HFFc6 (cell line): ENCODE measurements around the gene PAPPA. TPM values are rescaled to one million over a fixed set of nuclear protein-coding genes. Genes with fewer than 3 reads are reported as not detected.
A peak's percentile ranks its signal among the peaks of the same experiment; 100 is the strongest.

Experiments
- DNase-seq: peaks from one replicate; pipeline ENCODE4 v3.0.0-alpha.2; 2018
- H3K27ac Mint-ChIP-seq: 2 replicates; pipeline ENCODE4 v1.8.0; 2020; ENCODE audit warnings: mild to moderate bottlenecking, mixed read lengths
- H3K27me3 Mint-ChIP-seq: 2 replicates; pipeline ENCODE4 v1.8.0; 2021; ENCODE audit warnings: mild to moderate bottlenecking, moderate library complexity, mixed read lengths; ENCODE audit not compliant: insufficient read depth
- H3K36me3 Mint-ChIP-seq: 2 replicates; pipeline ENCODE4 v1.8.0; 2021; ENCODE audit warnings: low read depth, mixed read lengths
- H3K4me1 Mint-ChIP-seq: 2 replicates; pipeline ENCODE4 v1.8.0; 2020; ENCODE audit warnings: low read depth, mixed read lengths
- H3K4me3 Mint-ChIP-seq: 2 replicates; pipeline ENCODE4 v1.8.0; 2020; ENCODE audit warnings: mild to moderate bottlenecking, moderate library complexity, mixed read lengths
- H3K9me3 Mint-ChIP-seq: 2 replicates; pipeline ENCODE4 v1.8.0; 2020; ENCODE audit warnings: mild to moderate bottlenecking, mixed read lengths
- total RNA-seq, 6 experiments: library from RNA; stranded (reverse); fragmentation: NEBNext Ultra II Directional; extraction: Animal tissue kit (Norgen Biotek cat#: 25700); gene quantifications; 2 replicates in 1 of 6; 3 replicates in 5 of 6; pipeline ENCODE4 v1.2.3, GENCODE V29; 2021
- TF ChIP-seq, protein P1 (sequence below): fragments of 200-600 bp; sonication (generic); IDR thresholded peaks from 2 replicates; pipeline ENCODE4 v1.5.0; 2021; ENCODE audit warnings: antibody characterized with exemption, mild to moderate bottlenecking

The PAPPA gene
- total RNA-seq, 6 experiments from 2014 or later: 8.2 to 13.2 (median 12.3) TPM

DNA sequence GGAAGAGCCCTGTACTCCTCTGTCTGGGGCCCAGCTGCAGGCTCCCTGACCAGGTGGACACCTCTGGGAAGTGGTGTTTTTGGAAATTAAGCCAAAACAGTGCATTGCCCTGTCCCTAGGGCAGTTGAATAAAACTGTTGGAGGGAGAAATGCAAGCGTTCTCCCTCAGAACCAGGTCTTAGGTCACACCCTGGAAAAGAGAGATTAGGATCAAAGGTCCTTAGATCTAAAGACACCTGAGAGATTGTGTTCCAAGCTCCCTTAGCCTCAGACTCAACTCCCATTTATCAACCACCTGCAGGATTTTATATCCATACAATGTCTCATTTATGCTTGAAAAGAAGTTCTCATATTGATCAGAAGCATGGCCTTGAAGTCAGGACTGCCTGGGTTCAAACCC, 64.8 kb downstream of the PAPPA start:
- TF ChIP-seq, protein P1, sequence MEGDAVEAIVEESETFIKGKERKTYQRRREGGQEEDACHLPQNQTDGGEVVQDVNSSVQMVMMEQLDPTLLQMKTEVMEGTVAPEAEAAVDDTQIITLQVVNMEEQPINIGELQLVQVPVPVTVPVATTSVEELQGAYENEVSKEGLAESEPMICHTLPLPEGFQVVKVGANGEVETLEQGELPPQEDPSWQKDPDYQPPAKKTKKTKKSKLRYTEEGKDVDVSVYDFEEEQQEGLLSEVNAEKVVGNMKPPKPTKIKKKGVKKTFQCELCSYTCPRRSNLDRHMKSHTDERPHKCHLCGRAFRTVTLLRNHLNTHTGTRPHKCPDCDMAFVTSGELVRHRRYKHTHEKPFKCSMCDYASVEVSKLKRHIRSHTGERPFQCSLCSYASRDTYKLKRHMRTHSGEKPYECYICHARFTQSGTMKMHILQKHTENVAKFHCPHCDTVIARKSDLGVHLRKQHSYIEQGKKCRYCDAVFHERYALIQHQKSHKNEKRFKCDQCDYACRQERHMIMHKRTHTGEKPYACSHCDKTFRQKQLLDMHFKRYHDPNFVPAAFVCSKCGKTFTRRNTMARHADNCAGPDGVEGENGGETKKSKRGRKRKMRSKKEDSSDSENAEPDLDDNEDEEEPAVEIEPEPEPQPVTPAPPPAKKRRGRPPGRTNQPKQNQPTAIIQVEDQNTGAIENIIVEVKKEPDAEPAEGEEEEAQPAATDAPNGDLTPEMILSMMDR: no peak
- no peaks in the 10 kb centered on the region for H3K9me3 Mint-ChIP-seq
- H3K27me3 Mint-ChIP-seq: no peaks in the 10 kb centered on the region; the same call in 1 of the 2 replicates
- H3K27ac Mint-ChIP-seq: no peak overlapping the region
- H3K4me3 Mint-ChIP-seq: no peak overlapping the region
- peaks cover 33% of the 10 kb centered on the region for H3K36me3 Mint-ChIP-seq
- no peak for DNase-seq
- no peaks in the 10 kb centered on the region for H3K4me1 Mint-ChIP-seq

DNA sequence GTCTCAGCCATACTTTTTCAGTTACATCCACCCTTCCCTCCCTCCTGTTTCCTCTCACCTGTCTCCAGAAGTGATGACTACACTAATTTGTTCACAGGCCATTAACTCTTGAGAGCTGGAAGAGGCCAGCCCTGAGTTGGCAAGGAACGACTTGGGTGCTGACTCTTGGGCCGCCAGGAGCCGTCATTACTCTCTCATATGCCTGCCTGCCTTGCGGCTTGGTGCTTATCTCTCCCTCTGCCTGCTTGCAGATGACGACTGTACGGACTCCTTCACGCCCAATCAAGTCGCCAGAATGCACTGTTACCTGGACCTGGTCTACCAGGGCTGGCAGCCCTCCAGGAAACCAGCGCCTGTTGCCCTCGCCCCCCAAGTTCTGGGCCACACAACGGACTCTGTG, 66.1 kb downstream of the PAPPA start:
- Mint-ChIP-seq H3K4me1 (no peaks in the 10 kb centered on the region), H3K27ac (no peak overlapping the region), H3K9me3 (no peaks in the 10 kb centered on the region), H3K4me3 (no peak overlapping the region), H3K36me3 (peaks cover 39% of the 10 kb centered on the region), H3K27me3 (no peaks in the 10 kb centered on the region; the same call in 1 of the 2 replicates)
- TF ChIP-seq, protein P1: no peak
- no peak for DNase-seq

DNA sequence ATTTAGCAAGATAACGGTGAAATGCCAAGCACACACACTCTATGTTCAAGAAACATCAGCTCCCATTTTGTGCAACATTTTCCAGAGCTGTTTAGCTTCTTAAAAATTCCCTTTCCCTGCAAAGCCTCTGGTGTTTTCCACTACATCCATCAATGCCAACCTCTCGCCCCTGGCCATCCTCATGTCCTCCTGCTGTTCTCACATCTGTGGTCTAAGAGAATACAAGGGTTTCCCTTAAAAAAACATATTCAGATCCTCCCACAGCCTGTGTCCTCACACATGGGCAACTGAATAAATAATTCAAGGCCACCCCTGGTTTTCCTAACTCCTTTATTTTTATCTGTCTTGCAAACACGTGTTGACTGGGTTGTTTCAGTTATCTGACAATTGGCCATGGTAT, 70.3 kb downstream of the PAPPA start:
- Mint-ChIP-seq H3K4me1 (no peaks in the 10 kb centered on the region), H3K27me3 (no peaks in the 10 kb centered on the region; the same call in 1 of the 2 replicates), H3K27ac (no peak overlapping the region), H3K4me3 (no peak overlapping the region), H3K36me3 (peaks cover 45% of the 10 kb centered on the region), H3K9me3 (no peaks in the 10 kb centered on the region)
- no peak for DNase-seq
- TF ChIP-seq, protein P1: no peak

DNA sequence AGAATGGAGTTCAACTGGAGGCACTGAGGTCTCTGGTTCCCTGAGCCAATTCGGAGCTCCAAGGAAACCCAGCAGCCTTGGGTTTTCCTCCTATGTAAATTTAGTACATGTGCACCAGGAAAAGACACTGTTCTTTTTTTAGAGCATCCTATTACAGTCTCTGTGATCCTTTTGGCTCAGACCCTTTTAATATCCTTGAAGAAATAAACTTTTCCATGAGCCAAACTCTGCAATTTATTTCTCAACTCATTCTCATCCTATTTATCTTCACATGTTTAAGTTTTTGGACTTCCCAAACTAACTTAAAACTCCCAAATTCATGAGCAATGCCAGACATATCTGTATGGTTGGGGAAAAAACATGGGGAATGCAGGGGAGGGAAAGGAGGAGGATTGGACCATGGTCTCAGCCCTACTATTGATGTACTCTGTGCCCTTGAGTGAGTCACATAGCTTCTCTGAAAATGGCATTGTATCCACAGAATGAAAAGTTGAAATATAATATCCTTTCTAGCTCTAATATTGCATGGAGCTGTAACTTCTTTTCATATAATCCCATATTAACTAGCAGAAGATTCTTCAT, 76.6 kb downstream of the PAPPA start:
- no peak overlapping the region for H3K4me3 Mint-ChIP-seq
- peaks cover 38% of the 10 kb centered on the region for H3K36me3 Mint-ChIP-seq
- DNase-seq: no peak
- H3K9me3 Mint-ChIP-seq: no peaks in the 10 kb centered on the region
- no peak overlapping the region for H3K27ac Mint-ChIP-seq
- peaks cover 40% of the 10 kb centered on the region for H3K4me1 Mint-ChIP-seq
- peaks cover 1% of the 10 kb centered on the region; the same call in 1 of the 2 replicates for H3K27me3 Mint-ChIP-seq
- TF ChIP-seq, protein P1: no peak

DNA sequence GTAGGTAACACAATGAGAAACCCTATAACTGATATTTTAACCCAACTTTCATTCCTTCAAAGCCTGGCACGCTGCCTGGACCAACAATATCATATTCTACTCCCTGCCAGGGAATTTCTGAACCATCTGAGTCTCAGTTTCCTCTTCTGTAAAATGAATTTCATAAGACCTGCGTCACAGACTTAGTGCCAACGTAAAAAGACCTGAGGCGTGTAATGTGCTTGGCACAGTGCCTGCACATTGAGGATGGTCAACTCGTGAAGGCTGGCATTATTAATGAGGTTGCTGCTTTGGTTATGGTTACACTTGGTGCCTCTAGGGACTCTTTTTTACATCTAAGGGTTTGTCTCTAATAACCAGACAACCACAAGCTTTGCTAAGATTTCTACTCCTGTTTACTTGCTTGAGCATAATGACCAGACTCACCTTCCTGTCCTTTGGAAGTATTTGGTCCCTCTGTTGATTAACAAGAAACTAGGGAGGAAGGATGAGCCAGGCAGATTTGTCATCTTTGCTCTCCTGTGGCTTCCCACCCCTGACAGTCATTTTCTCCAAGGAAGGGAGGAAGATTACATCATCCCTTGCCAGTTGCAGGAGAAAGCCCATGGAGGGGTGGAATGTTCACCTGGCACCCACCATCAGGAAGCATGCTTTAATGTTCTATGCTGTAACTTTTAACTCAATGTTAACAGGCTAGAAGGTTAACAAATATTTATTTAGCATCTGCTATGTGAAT, 79.0 kb downstream of the PAPPA start:
- TF ChIP-seq, protein P1: no peak
- H3K36me3 Mint-ChIP-seq: peaks cover 46% of the 10 kb centered on the region

More for the DNA sequence above, 79.0 kb downstream of the PAPPA start:
- Mint-ChIP-seq H3K4me3 (no peak overlapping the region), H3K4me1 (peaks cover 62% of the 10 kb centered on the region), H3K27ac (peak overlapping the region; percentile 90), H3K9me3 (no peaks in the 10 kb centered on the region), H3K27me3 (peaks cover 1% of the 10 kb centered on the region; the same call in 1 of the 2 replicates)
- DNase-seq: peak; percentile 37
